Smooth muscle cell (in vitro differentiated cells): Measurements from ENCODE around the gene ROMO1. TPM values are rescaled to one million over a fixed set of nuclear protein-coding genes. Genes with fewer than 3 reads are reported as not detected.

Experiments
- DNase-seq: peaks from one replicate; lab custom pipeline; 2025; ENCODE audit not compliant: unreplicated experiment; lab: John Stamatoyannopoulos, UW
- H2AFZ ChIP-seq: fragments of 200-600 bp; sonication (generic); 2 replicates; pipeline ENCODE4 v1.6.0; 2016; ENCODE audit warnings: antibody characterized with exemption, low read depth, mild to moderate bottlenecking
- H3F3A ChIP-seq: fragments of 200-600 bp; sonication (generic); 2 replicates; pipeline ENCODE4 v1.6.0; 2017; ENCODE audit warnings: antibody characterized with exemption, low read depth
- H3K27ac ChIP-seq: fragments of 200-600 bp; sonication (generic); 2 replicates; pipeline ENCODE4 v1.5.1; 2016; ENCODE audit warnings: low read depth, mild to moderate bottlenecking
- H3K27me3 ChIP-seq: fragments of 200-600 bp; sonication (generic); 2 replicates; pipeline ENCODE4 v1.6.1; 2016; ENCODE audit warnings: low read depth, mild to moderate bottlenecking
- H3K36me3 ChIP-seq: fragments of 200-600 bp; sonication (generic); 2 replicates; pipeline ENCODE4 v1.5.1; 2016; ENCODE audit warnings: low read depth
- H3K4me1 ChIP-seq: fragments of 200-600 bp; sonication (generic); 2 replicates; pipeline ENCODE4 v1.5.1; 2016; ENCODE audit warnings: low read depth
- H3K4me2 ChIP-seq: fragments of 200-600 bp; sonication (generic); 2 replicates; pipeline ENCODE4 v1.6.0; 2016; ENCODE audit warnings: mild to moderate bottlenecking
- H3K4me3 ChIP-seq: fragments of 200-600 bp; sonication (generic); 2 replicates; pipeline ENCODE4 v1.5.1; 2016; ENCODE audit warnings: mild to moderate bottlenecking
- H3K79me2 ChIP-seq: fragments of 200-600 bp; sonication (generic); 2 replicates; pipeline ENCODE4 v1.6.0; 2016; ENCODE audit warnings: low read depth, mild to moderate bottlenecking
- H3K9ac ChIP-seq: fragments of 200-600 bp; sonication (generic); 2 replicates; pipeline ENCODE4 v1.6.0; 2016; ENCODE audit warnings: low read depth
- H3K9me3 ChIP-seq: fragments of 200-600 bp; sonication (generic); replicated peaks from 2 replicates; pipeline ENCODE4 v1.5.1; 2016; ENCODE audit warnings: low read depth
- H4K20me1 ChIP-seq: fragments of 200-600 bp; sonication (generic); 2 replicates; pipeline ENCODE4 v1.6.0; 2016; ENCODE audit warnings: low read depth
- CTCF ChIP-seq: fragments of 200-600 bp; sonication (generic); IDR thresholded peaks from 2 replicates; pipeline ENCODE4 v1.5.1; 2017; ENCODE audit warnings: borderline replicate concordance, mild to moderate bottlenecking, antibody characterized with exemption; ENCODE audit not compliant: insufficient read depth, poor library complexity, severe bottlenecking
- WGBS: methylation state at CpG from one replicate; pipeline ENCODE4 v1.1.7; 2016; ENCODE audit warnings: low lambda C conversion rate; 5-methylcytosine and 5-hydroxymethylcytosine counted together
- polyA plus RNA-seq: library from polyadenylated mRNA; unstranded; fragments of >200 nt; fragmentation: Nextera tagmentation; extraction: Ambion mirVana; gene quantifications from 2 replicates; pipeline ENCODE4 v1.2.1, GENCODE V29; 2016
- total RNA-seq: library from RNA; depleted of rRNA; stranded (reverse); fragments of >200 nt; gene quantifications from 2 replicates; pipeline ENCODE4 v1.2.3, GENCODE V29; 2014

The ROMO1 gene
- total and polyA plus RNA-seq, 2 experiments from 2014 or later: 523 to 694 TPM

DNA sequence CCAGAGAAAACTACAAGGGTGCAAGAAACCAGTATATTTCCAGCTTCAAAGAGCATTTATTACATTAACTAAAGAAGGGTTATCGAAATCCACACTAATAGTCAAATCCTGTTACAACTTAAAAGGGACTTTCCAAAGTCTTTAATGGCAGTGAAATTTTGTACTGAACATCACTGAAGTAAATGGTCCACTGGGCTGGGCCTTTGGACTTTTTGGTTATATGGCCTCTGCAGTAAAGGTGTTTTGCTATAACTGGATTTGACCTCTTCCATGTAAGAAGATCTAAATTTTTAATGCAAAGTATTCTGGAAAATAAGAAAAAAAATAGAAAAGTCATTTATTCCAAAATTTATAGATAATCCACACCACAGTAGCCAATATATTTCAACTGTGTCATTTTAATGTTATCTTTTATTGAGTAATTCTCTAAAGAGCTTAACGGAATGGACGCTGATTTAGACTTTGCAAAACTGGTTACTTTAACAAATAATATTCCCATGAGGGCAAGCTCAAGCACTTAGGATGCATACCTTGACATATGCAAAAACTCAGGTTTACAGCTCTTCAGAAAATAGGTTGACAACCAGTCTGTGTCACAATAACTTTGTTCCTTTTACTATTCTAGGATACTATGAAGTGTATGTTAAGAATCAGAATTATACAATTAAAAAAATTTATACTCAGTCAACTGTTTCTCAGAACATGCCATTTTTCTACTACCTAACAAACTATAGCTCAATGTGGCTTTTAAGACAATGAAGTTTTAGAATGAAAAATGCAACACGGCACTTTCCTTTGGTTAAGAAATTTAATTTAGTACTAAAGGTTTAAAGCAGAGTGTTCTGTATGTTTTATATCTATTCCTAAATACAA is 35.8 kb downstream of the ROMO1 start:
- Histone ChIP-seq H2AFZ (no peak overlapping the region), H4K20me1 (peaks cover 100% of the 10 kb centered on the region), H3K4me3 (no peak overlapping the region), H3K27me3 (no peaks in the 10 kb centered on the region), H3K9ac (no peak overlapping the region), H3F3A (peaks cover 24% of the 10 kb centered on the region), H3K4me2 (peak overlapping the region; percentile 47), H3K79me2 (peaks cover 100% of the 10 kb centered on the region), H3K9me3 (no peaks in the 10 kb centered on the region), H3K4me1 (peaks cover 34% of the 10 kb centered on the region), H3K36me3 (peaks cover 40% of the 10 kb centered on the region), H3K27ac (peak overlapping the region; percentile 22)
- no peak for TF ChIP-seq CTCF
- 96% methylated on average over 4 of the region's 4 CpGs for WGBS
- no peak for DNase-seq

DNA sequence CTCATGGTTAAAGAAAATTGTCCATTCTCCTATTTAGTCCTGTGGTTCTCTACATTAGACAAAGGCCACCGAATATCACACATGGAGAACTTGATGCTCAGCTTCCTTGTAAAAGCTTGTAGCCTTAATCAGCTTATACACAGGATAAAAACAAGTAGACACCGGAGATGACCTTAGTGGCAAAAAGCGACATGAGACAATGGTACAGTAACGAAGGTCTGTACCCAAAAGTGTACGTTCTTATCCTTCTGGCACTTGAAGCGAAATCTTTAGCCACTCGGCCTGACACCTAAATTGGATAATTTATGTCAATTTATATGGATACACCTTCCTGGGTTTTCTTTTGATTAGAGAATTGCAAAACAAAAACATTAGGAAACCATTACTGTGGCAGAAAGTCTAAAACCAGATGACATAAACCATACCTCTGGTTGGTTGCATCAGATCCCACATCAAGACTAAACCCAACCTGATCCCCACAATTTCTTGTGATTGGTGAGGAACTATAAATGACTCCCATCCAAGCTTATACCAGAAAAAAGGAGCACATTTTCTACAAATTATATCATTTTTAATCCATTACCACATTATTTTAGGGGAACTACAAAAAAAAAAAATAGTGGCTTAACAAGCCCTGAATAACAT is 36.7 kb downstream of the ROMO1 start:
- DNase-seq: no peak
- TF ChIP-seq CTCF: no peak
- H3K9me3 ChIP-seq: no peaks in the 10 kb centered on the region
- no peak overlapping the region for H3K9ac ChIP-seq
- H3K4me3 ChIP-seq: no peak overlapping the region
- H3K27ac ChIP-seq: peak overlapping the region; percentile 22
- H2AFZ ChIP-seq: no peak overlapping the region
- peaks cover 100% of the 10 kb centered on the region for H3K79me2 ChIP-seq
- WGBS: 97% methylated on average over 7 of the region's 7 CpGs
- H3K4me1 ChIP-seq: peaks cover 35% of the 10 kb centered on the region
- peaks cover 36% of the 10 kb centered on the region for H3K36me3 ChIP-seq
- H3K4me2 ChIP-seq: peak overlapping the region; percentile 47
- H3K27me3 ChIP-seq: no peaks in the 10 kb centered on the region
- peaks cover 24% of the 10 kb centered on the region for H3F3A ChIP-seq
- H4K20me1 ChIP-seq: peaks cover 100% of the 10 kb centered on the region

- H4K20me1 ChIP-seq: peaks cover 87% of the 10 kb centered on the region
- peaks cover 30% of the 10 kb centered on the region for H3K36me3 ChIP-seq
- no peak overlapping the region for H2AFZ ChIP-seq
- peaks cover 91% of the 10 kb centered on the region for H3K79me2 ChIP-seq
- no peaks in the 10 kb centered on the region for H3K9me3 ChIP-seq
- WGBS: 99% methylated on average over 15 of the region's 15 CpGs
- no peak overlapping the region for H3K9ac ChIP-seq
- H3F3A ChIP-seq: peaks cover 16% of the 10 kb centered on the region
- H3K27me3 ChIP-seq: no peaks in the 10 kb centered on the region
- H3K4me1 ChIP-seq: peaks cover 30% of the 10 kb centered on the region
- no peak for TF ChIP-seq CTCF
- no peak overlapping the region for H3K4me3 ChIP-seq
- no peak overlapping the region for H3K27ac ChIP-seq
- DNase-seq: no peak
- H3K4me2 ChIP-seq: no peak overlapping the region
Measured at GRCh38 chr20:35737865-35738333, 38.7 kb downstream of the ROMO1 start.
